ENCODE results near the gene TRAF1.

The TRAF1 gene

GRCh38 chr9:120905315-120906164 is 21.1 kb downstream of the TRAF1 start:
- DNase-seq (ENCODE audit: low read depth in 2 of 2): no peak

GRCh38 chr9:120904978-120905301 is 21.7 kb downstream of the TRAF1 start:
- no peak for DNase-seq (ENCODE audit: low read depth in 2 of 2)

- DNase-seq (ENCODE audit: low read depth in 2 of 2): no peak
Observed at GRCh38 chr9:120904061-120904977, 22.3 kb downstream of the TRAF1 start.

GRCh38 chr9:120902569-120903535 is 23.7 kb downstream of the TRAF1 start:
- no peak for DNase-seq (ENCODE audit: low read depth in 2 of 2)

GRCh38 chr9:120901755-120902568 is 24.6 kb downstream of the TRAF1 start:
- no peak for DNase-seq (ENCODE audit: low read depth in 2 of 2)

GRCh38 chr9:120900824-120901223 is 25.8 kb downstream of the TRAF1 start:
- DNase-seq (ENCODE audit: low read depth in 2 of 2): no peak

GRCh38 chr9:120899490-120900068 is 27.0 kb downstream of the TRAF1 start:
- DNase-seq (ENCODE audit: low read depth in 2 of 2): no peak

GRCh38 chr9:120898396-120898795 is 28.2 kb downstream of the TRAF1 start:
- DNase-seq (ENCODE audit: low read depth in 2 of 2): no peak

- no peak for DNase-seq (ENCODE audit: low read depth in 2 of 2)
Observed at GRCh38 chr9:120895951-120896350, 30.6 kb downstream of the TRAF1 start.

GRCh38 chr9:120894321-120895148 is 32.1 kb downstream of the TRAF1 start:
- no peak for DNase-seq (ENCODE audit: low read depth in 2 of 2)

- no peak for DNase-seq (ENCODE audit: low read depth in 2 of 2)
Observed at GRCh38 chr9:120893611-120894307, 32.8 kb downstream of the TRAF1 start.

- DNase-seq (ENCODE audit: low read depth in 2 of 2): no peak
Observed at GRCh38 chr9:120892748-120893610, 33.6 kb downstream of the TRAF1 start.

GRCh38 chr9:120891884-120892747 is 34.5 kb downstream of the TRAF1 start:
- no peak for DNase-seq (ENCODE audit: low read depth in 2 of 2)

- DNase-seq (ENCODE audit: low read depth in 2 of 2): no peak
Observed at GRCh38 chr9:120891245-120891883, 35.2 kb downstream of the TRAF1 start.

- no peak for DNase-seq (ENCODE audit: low read depth in 2 of 2)
Observed at GRCh38 chr9:120890320-120891244, 36.0 kb downstream of the TRAF1 start.
